Panc1 (cell line): ENCODE results near the gene PLEKHD1. TPM values are rescaled to one million over a fixed set of nuclear protein-coding genes. Genes with fewer than 3 reads are reported as not detected.

ENCODE experiments used
- ATAC-seq: fragments of 200-7000 bp; cut with Tn5 transposase; 2 replicates; pipeline ENCODE4 v1.9.1; 2020; ENCODE audit warnings: mild to moderate bottlenecking, moderate library complexity
- BruUV-seq: library from RNA; stranded (reverse); fragments of 400-500 nt; replicated peaks from 2 replicates; lab custom pipeline; 2021; lab: Mats Ljungman, UMichigan
- CTCF ChIA-PET: fragments of 300-600 bp; sonication (Branson Sonifier 250); formaldehyde crosslinking; loops from one replicate; lab custom pipeline; 2022; ENCODE audit warnings: antibody characterized with exemption; lab: Charles Lee
- POLR2A ChIA-PET: fragments of 300-600 bp; sonication (Branson Sonifier 250); formaldehyde crosslinking; loops from one replicate; lab custom pipeline; 2022; ENCODE audit warnings: antibody characterized with exemption; lab: Charles Lee
- DNase-seq: peaks from one replicate; pipeline ENCODE4 v3.0.0-alpha.2; 2010; ENCODE audit warnings: low read depth, low spot score
- H3K27ac ChIP-seq: 2 replicates; pipeline ENCODE4 v1.5.1; 2011; ENCODE audit warnings: mild to moderate bottlenecking, low read length, inconsistent platforms
- H3K27me3 ChIP-seq: fragments of 200-500 bp; sonication (Bioruptor generic); 2 replicates; pipeline ENCODE4 v1.6.0; 2014; ENCODE audit warnings: low read length, inconsistent platforms; ENCODE audit not compliant: control insufficient read depth, insufficient read depth
- H3K36me3 ChIP-seq: fragments of 200-500 bp; sonication (Bioruptor generic); 2 replicates; pipeline ENCODE4 v1.5.1; 2014; ENCODE audit warnings: inconsistent platforms, mild to moderate bottlenecking, low read length, moderate library complexity; ENCODE audit not compliant: control insufficient read depth, insufficient read depth
- H3K4me1 ChIP-seq: 2 replicates; pipeline ENCODE4 v1.5.1; 2011; ENCODE audit warnings: inconsistent platforms, mild to moderate bottlenecking, low read length, moderate library complexity; ENCODE audit not compliant: control insufficient read depth, insufficient read depth
- H3K4me3 ChIP-seq, 2 experiments: 2 replicates each; pipeline ENCODE4 v1.5.1; 2011 to 2012; ENCODE audit warnings: low read depth in 2 of 2, low read length in 2 of 2, mild to moderate bottlenecking in 2 of 2, inconsistent platforms in 1 of 2, moderate library complexity in 1 of 2
- H3K9me3 ChIP-seq: fragments of 200-500 bp; sonication (Bioruptor generic); 2 replicates; pipeline ENCODE4 v1.5.1; 2014; ENCODE audit warnings: low read depth, mild to moderate bottlenecking, inconsistent platforms, low read length, moderate library complexity; ENCODE audit not compliant: control insufficient read depth, insufficient read depth
- CTCF ChIP-seq: fragments of 450-650 bp; IDR thresholded peaks from 2 replicates; pipeline ENCODE4 v1.5.1; 2017; ENCODE audit warnings: mild to moderate bottlenecking
- POLR2AphosphoS5 ChIP-seq: IDR thresholded peaks from 2 replicates; pipeline ENCODE4 v1.6.1; 2012; ENCODE audit warnings: mild to moderate bottlenecking, low read depth, low read length, moderate library complexity
- TCF7L2 ChIP-seq: IDR thresholded peaks from 2 replicates; pipeline ENCODE4 v1.6.1; 2011; ENCODE audit warnings: mild to moderate bottlenecking, low read depth, low read length, inconsistent platforms
- in situ Hi-C: cut with HindIII; loops from 2 replicates; pipeline ENCODE4 v1.10.0; 2016; ENCODE audit warnings: low sequenced_read_pairs, low pct_unique_long_range_greater_than_20kb
- intact Hi-C: fragments of 100-400 bp; cut with micrococcal nuclease; formaldehyde crosslinking; loops from one replicate; pipeline ENCODE4 v1.10.0; 2022; ENCODE audit not compliant: unreplicated experiment
- total RNA-seq: library from RNA; stranded (reverse); gene quantifications from one replicate; pipeline ENCODE4 v1.2.1, GENCODE V29; 2021; ENCODE audit not compliant: unreplicated experiment
- TF ChIP-seq, protein P1 (sequence below), 2 experiments: IDR thresholded peaks; 2 replicates each; pipeline ENCODE4 v1.6.1; 2011 to 2012; ENCODE audit warnings: low read depth in 2 of 2, control low read depth in 1 of 2, low read length in 1 of 2, mild to moderate bottlenecking in 1 of 2, moderate library complexity in 1 of 2; ENCODE audit not compliant: insufficient read depth in 1 of 2

Gene PLEKHD1
- total RNA-seq, 1 experiment from 2014 or later = 0.08 TPM

DNA sequence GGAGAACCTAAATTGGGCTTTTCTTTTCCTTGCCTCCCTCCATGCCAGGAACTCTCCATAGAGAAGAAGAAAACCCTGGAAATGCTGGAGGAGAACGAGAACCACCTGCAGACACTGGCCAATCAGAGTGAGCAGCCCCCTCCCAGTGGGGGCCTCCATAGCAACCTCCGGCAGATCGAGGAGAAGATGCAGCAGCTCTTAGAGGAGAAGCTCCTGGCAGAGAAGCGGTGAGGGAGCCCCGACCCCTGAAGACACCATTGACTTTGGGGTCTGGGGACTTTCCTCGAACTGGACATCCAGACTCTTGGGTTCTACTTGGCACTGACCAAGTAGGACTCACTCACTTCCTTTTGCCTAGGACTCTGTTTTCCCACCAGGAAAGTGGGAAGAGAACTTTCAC lies 41.4 kb downstream of the PLEKHD1 start:
- Histone ChIP-seq H3K9me3 (no peaks in the 10 kb centered on the region), H3K4me1 (no peaks in the 10 kb centered on the region), H3K36me3 (no peaks in the 10 kb centered on the region), H3K27me3 (no peaks in the 10 kb centered on the region; the same call in 1 of the 2 replicates), H3K4me3 (no peak overlapping the region), H3K27ac (no peak overlapping the region)
- CTCF ChIA-PET = no interaction called here
- TF ChIP-seq, protein P1, sequence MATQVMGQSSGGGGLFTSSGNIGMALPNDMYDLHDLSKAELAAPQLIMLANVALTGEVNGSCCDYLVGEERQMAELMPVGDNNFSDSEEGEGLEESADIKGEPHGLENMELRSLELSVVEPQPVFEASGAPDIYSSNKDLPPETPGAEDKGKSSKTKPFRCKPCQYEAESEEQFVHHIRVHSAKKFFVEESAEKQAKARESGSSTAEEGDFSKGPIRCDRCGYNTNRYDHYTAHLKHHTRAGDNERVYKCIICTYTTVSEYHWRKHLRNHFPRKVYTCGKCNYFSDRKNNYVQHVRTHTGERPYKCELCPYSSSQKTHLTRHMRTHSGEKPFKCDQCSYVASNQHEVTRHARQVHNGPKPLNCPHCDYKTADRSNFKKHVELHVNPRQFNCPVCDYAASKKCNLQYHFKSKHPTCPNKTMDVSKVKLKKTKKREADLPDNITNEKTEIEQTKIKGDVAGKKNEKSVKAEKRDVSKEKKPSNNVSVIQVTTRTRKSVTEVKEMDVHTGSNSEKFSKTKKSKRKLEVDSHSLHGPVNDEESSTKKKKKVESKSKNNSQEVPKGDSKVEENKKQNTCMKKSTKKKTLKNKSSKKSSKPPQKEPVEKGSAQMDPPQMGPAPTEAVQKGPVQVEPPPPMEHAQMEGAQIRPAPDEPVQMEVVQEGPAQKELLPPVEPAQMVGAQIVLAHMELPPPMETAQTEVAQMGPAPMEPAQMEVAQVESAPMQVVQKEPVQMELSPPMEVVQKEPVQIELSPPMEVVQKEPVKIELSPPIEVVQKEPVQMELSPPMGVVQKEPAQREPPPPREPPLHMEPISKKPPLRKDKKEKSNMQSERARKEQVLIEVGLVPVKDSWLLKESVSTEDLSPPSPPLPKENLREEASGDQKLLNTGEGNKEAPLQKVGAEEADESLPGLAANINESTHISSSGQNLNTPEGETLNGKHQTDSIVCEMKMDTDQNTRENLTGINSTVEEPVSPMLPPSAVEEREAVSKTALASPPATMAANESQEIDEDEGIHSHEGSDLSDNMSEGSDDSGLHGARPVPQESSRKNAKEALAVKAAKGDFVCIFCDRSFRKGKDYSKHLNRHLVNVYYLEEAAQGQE (IDR thresholded peaks at IDR 0.05; ENCODE audit: insufficient read depth in 1 of 2, low read depth in 2 of 2, low read length in 1 of 2) = no peak
- DNase-seq = no peak
- ATAC-seq = no peak
- in situ Hi-C loops = no loop called here
- intact Hi-C loops = no loop called here
- POLR2A ChIA-PET = no interaction called here
- no TSS peak for BruUV-seq

DNA sequence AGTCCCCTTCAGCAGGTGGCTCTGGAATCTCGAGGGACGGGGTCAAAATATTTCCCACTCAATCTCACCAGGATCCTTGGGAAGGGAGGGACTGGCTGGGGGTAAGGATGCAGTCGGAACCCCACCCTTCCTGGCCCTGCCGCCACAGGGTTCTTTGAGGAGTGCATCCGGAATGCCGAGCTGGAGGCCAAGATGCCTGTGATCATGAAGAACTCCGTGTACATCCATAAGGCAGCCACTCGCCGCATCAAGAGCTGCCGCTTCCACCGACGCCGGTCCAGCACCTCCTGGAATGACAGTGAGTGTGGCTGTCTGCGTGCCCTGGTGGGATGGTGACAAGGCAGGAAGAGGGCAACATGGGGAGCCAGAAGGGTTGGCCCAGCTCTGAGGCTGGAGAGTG lies 43.1 kb downstream of the PLEKHD1 start:
- no TSS peak for BruUV-seq
- ChIA-PET CTCF (no interaction called here), POLR2A (no interaction called here)
- Histone ChIP-seq H3K27ac (no peak overlapping the region), H3K27me3 (no peaks in the 10 kb centered on the region; the same call in 1 of the 2 replicates), H3K36me3 (no peaks in the 10 kb centered on the region), H3K9me3 (no peaks in the 10 kb centered on the region), H3K4me3 (no peak overlapping the region), H3K4me1 (no peaks in the 10 kb centered on the region)
- in situ Hi-C loops (no loop called here), intact Hi-C loops (no loop called here)
- ATAC-seq (no peak), DNase-seq (no peak)
- TF ChIP-seq POLR2AphosphoS5 = no peak

GRCh38 chr14:69528143-69528542 lies 43.6 kb downstream of the PLEKHD1 start:
- no peak overlapping the region for H3K4me3 ChIP-seq

More at GRCh38 chr14:69528143-69528542, 43.6 kb downstream of the PLEKHD1 start:
- H3K4me1 ChIP-seq = no peaks in the 10 kb centered on the region
- TF ChIP-seq TCF7L2 (no peak), CTCF (no peak)
- intact Hi-C loops (no loop called here), in situ Hi-C loops (no loop called here)
- H3K9me3 ChIP-seq = no peaks in the 10 kb centered on the region
- BruUV-seq = no TSS peak
- no peaks in the 10 kb centered on the region; the same call in 1 of the 2 replicates for H3K27me3 ChIP-seq
- DNase-seq = no peak
- no peak overlapping the region for H3K27ac ChIP-seq
- ChIA-PET POLR2A (no interaction called here), CTCF (no interaction called here)
- no peaks in the 10 kb centered on the region for H3K36me3 ChIP-seq
- ATAC-seq = no peak
